HepG2 (cell line): ENCODE results near the gene URM1. TPM values are rescaled to one million over a fixed set of nuclear protein-coding genes. Genes with fewer than 3 reads are reported as not detected.
A peak's percentile ranks its signal among the peaks of the same experiment; 100 is the strongest.

Source experiments
- ATAC-seq: fragments of 200-7000 bp; cut with Tn5 transposase; 3 replicates; pipeline ENCODE4 v1.9.1; 2020; ENCODE audit warnings: mild to moderate bottlenecking, moderate library complexity
- Bru-seq: library from RNA; stranded (reverse); fragments of 400-500 nt; gene quantifications from one replicate; lab custom pipeline; 2021; lab: Mats Ljungman, UMichigan
- BruChase-seq, 2 experiments: library from RNA; stranded (reverse); fragments of 400-500 nt; gene quantifications; one replicate each; lab custom pipeline; 2021; lab: Mats Ljungman, UMichigan
- BruUV-seq: library from RNA; stranded (reverse); fragments of 400-500 nt; replicated peaks from 2 replicates; lab custom pipeline; 2021; lab: Mats Ljungman, UMichigan
- CTCF ChIA-PET: fragments of 300-600 bp; formaldehyde crosslinking; extraction: SDS; loops from one replicate; lab custom pipeline; 2021; ENCODE audit warnings: low total read pairs, inconsistent platforms, low intra/inter-chr PET ratio; lab: Yijun Ruan, JAX
- POLR2A ChIA-PET: fragments of 350-600 bp; sonication (Branson Sonifier 250); formaldehyde crosslinking; loops from one replicate; lab custom pipeline; 2020; ENCODE audit warnings: antibody characterized with exemption, inconsistent platforms; lab: Yijun Ruan, JAX
- DNase-seq: peaks from one replicate; pipeline ENCODE4 v3.0.0-alpha.2; 2015; ENCODE audit warnings: low spot score
- FAIRE-seq: peaks from 3 replicates; lab custom pipeline; 2011; peaks lifted over from hg19 to GRCh38; lab: Jason Lieb, UNC
- H2AFZ ChIP-seq: one replicate; pipeline ENCODE4 v1.6.1; 2011; ENCODE audit warnings: low read length, inconsistent platforms
- H3K27ac ChIP-seq: fragments of 300-600 bp; 3 replicates; pipeline ENCODE4 v1.8.0; 2011; ENCODE audit warnings: mixed run types, mild to moderate bottlenecking, mixed read lengths, low read length, inconsistent platforms; ENCODE audit not compliant: insufficient read depth; ENCODE audit errors: extremely low read length
- H3K27me3 ChIP-seq, 2 experiments: fragments of 200-600 bp in 1 of 2; 2 replicates in 1 of 2; 3 replicates in 1 of 2; pipeline versions ENCODE4 v1.6.0 to v1.8.0; 2011; ENCODE audit warnings: low read length in 2 of 2, mild to moderate bottlenecking in 2 of 2, moderate library complexity in 2 of 2, inconsistent platforms in 1 of 2; ENCODE audit not compliant: insufficient read depth in 2 of 2, control insufficient read depth in 1 of 2
- H3K36me3 ChIP-seq, 2 experiments: fragments of 200-600 bp in 1 of 2; replicated peaks in 1 of 2; 2 replicates in 1 of 2; 3 replicates in 1 of 2; pipeline versions ENCODE4 v1.5.1 to v1.8.0; 2011; ENCODE audit warnings: low read length in 2 of 2, inconsistent platforms in 1 of 2; ENCODE audit not compliant: insufficient read depth in 2 of 2, control insufficient read depth in 1 of 2
- H3K4me1 ChIP-seq: 2 replicates; pipeline ENCODE4 v1.5.1; 2012; ENCODE audit warnings: low read length, inconsistent platforms; ENCODE audit not compliant: insufficient read depth
- H3K4me2 ChIP-seq: 2 replicates; pipeline ENCODE4 v1.6.0; 2011; ENCODE audit warnings: low read depth, low read length, inconsistent platforms
- H3K4me3 ChIP-seq, 3 experiments: fragments of 200-600 bp in 1 of 3; sonication (generic), shearing (Covaris generic) in 1 of 3; replicated peaks in 1 of 3; 2 replicates each; pipeline ENCODE4 v1.5.1; 2011 to 2016; ENCODE audit warnings: low read length in 3 of 3, inconsistent platforms in 2 of 3, low read depth in 2 of 3, mild to moderate bottlenecking in 2 of 3, control low read depth in 1 of 3, mixed read lengths in 1 of 3; ENCODE audit not compliant: insufficient read depth in 1 of 3
- H3K79me2 ChIP-seq: one replicate; pipeline ENCODE4 v1.6.1; 2011; ENCODE audit warnings: low read length, inconsistent platforms; ENCODE audit not compliant: insufficient read depth
- H3K9ac ChIP-seq: 2 replicates; pipeline ENCODE4 v1.6.0; 2011; ENCODE audit warnings: mild to moderate bottlenecking, low read depth, low read length, inconsistent platforms; ENCODE audit not compliant: insufficient read depth
- H3K9me3 ChIP-seq: 2 replicates; pipeline ENCODE4 v1.5.1; 2012; ENCODE audit warnings: mild to moderate bottlenecking, low read length
- H4K20me1 ChIP-seq: 2 replicates; pipeline ENCODE4 v1.6.0; 2011; ENCODE audit warnings: inconsistent platforms, mild to moderate bottlenecking, low read length, moderate library complexity; ENCODE audit not compliant: insufficient read depth
- CAMTA2 ChIP-seq: sonication (generic); formaldehyde crosslinking; IDR thresholded peaks from 2 replicates; pipeline ENCODE4 v1.4.0; 2020; ENCODE audit warnings: mild to moderate bottlenecking, missing genetic modification reagents, borderline replicate concordance
- DZIP1 ChIP-seq: sonication (generic); formaldehyde crosslinking; IDR thresholded peaks from 2 replicates; pipeline ENCODE4 v1.5.0; 2020; ENCODE audit warnings: mild to moderate bottlenecking, missing genetic modification reagents
- ELF3 ChIP-seq: IDR thresholded peaks from 2 replicates; pipeline ENCODE4 v1.6.1; 2016; ENCODE audit warnings: missing genetic modification reagents, missing compliant biosample characterization
- FOSL1 ChIP-seq: sonication (generic); formaldehyde crosslinking; IDR thresholded peaks from 2 replicates; pipeline ENCODE4 v1.9.0; 2021; ENCODE audit warnings: missing genetic modification reagents, borderline replicate concordance
- FOXM1 ChIP-seq: sonication (generic); formaldehyde crosslinking; IDR thresholded peaks from 2 replicates; pipeline ENCODE4 v1.5.0; 2020; ENCODE audit warnings: missing genetic modification reagents
- GATAD2A ChIP-seq: IDR thresholded peaks from 2 replicates; pipeline ENCODE4 v1.6.1; 2016
- RAD51 ChIP-seq: fragments of 450-650 bp; IDR thresholded peaks from 2 replicates; pipeline ENCODE4 v1.6.1; 2016; ENCODE audit warnings: borderline replicate concordance
- ZBTB7B ChIP-seq: sonication (generic); formaldehyde crosslinking; IDR thresholded peaks from 2 replicates; pipeline ENCODE4 v1.4.0; 2020; ENCODE audit warnings: missing genetic modification reagents
- ZGPAT ChIP-seq: IDR thresholded peaks from 2 replicates; pipeline ENCODE4 v1.6.1; 2016; ENCODE audit warnings: mild to moderate bottlenecking
- ZNF33A ChIP-seq: sonication (generic); formaldehyde crosslinking; IDR thresholded peaks from 2 replicates; pipeline ENCODE4 v1.5.1; 2020; ENCODE audit warnings: missing genetic modification reagents, mild to moderate bottlenecking, moderate library complexity, borderline replicate concordance
- ZNF768 ChIP-seq: sonication (generic); formaldehyde crosslinking; IDR thresholded peaks from 2 replicates; pipeline ENCODE4 v1.4.0; 2020; ENCODE audit warnings: missing genetic modification reagents
- ZNF83 ChIP-seq: sonication (generic); formaldehyde crosslinking; IDR thresholded peaks from 2 replicates; pipeline ENCODE4 v1.4.0; 2020; ENCODE audit warnings: missing genetic modification reagents, mild to moderate bottlenecking, borderline replicate concordance
- WGBS: methylation state at CpG from one replicate; pipeline ENCODE4 v1.1.6; 2017; ENCODE audit warnings: low lambda C conversion rate; 5-methylcytosine and 5-hydroxymethylcytosine counted together
- in situ Hi-C: cut with HindIII; loops from 2 replicates; pipeline ENCODE4 v1.10.0; 2017; ENCODE audit warnings: low pct_unique_long_range_greater_than_20kb; ENCODE audit not compliant: extremely low pct_ligation_motif_present
- intact Hi-C: fragments of 100-400 bp; cut with micrococcal nuclease; formaldehyde crosslinking; loops from one replicate; pipeline ENCODE4 v1.10.0; 2022; ENCODE audit not compliant: unreplicated experiment
- long read RNA-seq, 2 experiments: library from RNA in 1 of 2; library from polyadenylated mRNA in 1 of 2; stranded (forward) in 1 of 2; unstranded in 1 of 2; transcript quantifications; one replicate each; pipeline ENCODE4 v2.0.0, GENCODE V29; 2019 to 2022
- polyA minus RNA-seq, 3 experiments: library from RNA; depleted of rRNA, polyadenylated mRNA; stranded (reverse); fragments of >200 nt; gene quantifications; 2 replicates each; pipeline ENCODE4 v1.2.3, GENCODE V29; 2011; ENCODE audit warnings: low replicate concordance in 1 of 3
- polyA plus RNA-seq, 8 experiments: library from polyadenylated mRNA; depleted of rRNA in 3 of 8; stranded (reverse) in 7 of 8; unstranded in 1 of 8; fragments of >200 nt; fragmentation: Illumina TruSeq in 4 of 8; extraction: Trizol in 4 of 8; gene quantifications; 2 replicates each; pipeline versions ENCODE4 v1.2.1 to v1.2.3, GENCODE V29; 2011 to 2016; ENCODE audit warnings: low read depth in 4 of 8, missing spikeins in 1 of 8, mixed read lengths in 1 of 8; ENCODE audit not compliant: insufficient read depth in 1 of 8
- total RNA-seq, 5 experiments: library from RNA; depleted of rRNA; stranded (reverse); fragments of >200 nt; fragmentation: Illumina TruSeq; extraction: Trizol; gene quantifications; 2 replicates each; pipeline ENCODE4 v1.2.3, GENCODE V29; 2016; ENCODE audit warnings: low read depth in 1 of 5

Gene URM1
- total RNA-seq (2016; rRNA removed; fragmentation: Illumina TruSeq; extraction: Trizol) (37.1 and 42.1 TPM in 2 replicates), polyA plus RNA-seq (2011; rRNA removed) (41.3 and 51.5 TPM in 2 replicates), polyA minus RNA-seq (2011; rRNA and poly(A)+ RNA removed; ENCODE audit: low replicate concordance) (55.9 and 116 TPM in 2 replicates), Bru-seq, nascent RNA (percentile 71 among the genes with signal in this experiment), BruChase-seq, experiment 1, labeled RNA remaining after a 6-hour chase (percentile 63 among the genes with signal in this experiment), BruChase-seq, experiment 2, labeled RNA remaining after a 2-hour chase (percentile 69 among the genes with signal in this experiment)
- total RNA-seq (2016; cell fraction: cytosol; rRNA removed; fragmentation: Illumina TruSeq; extraction: Trizol; ENCODE audit: low read depth): 7.2 and 8.5 TPM in 2 replicates
- 34.5 and 46.1 TPM in 2 replicates for total RNA-seq (2016; cell fraction: insoluble cytoplasmic fraction; rRNA removed; fragmentation: Illumina TruSeq; extraction: Trizol)
- total RNA-seq (2016; cell fraction: membrane; rRNA removed; fragmentation: Illumina TruSeq; extraction: Trizol): 23.0 and 25.4 TPM in 2 replicates
- total RNA-seq (2016; cell fraction: nucleus; rRNA removed; fragmentation: Illumina TruSeq; extraction: Trizol): 19.0 and 24.0 TPM in 2 replicates
- polyA plus RNA-seq (2011; cell fraction: cytosol; rRNA removed): 28.0 and 37.2 TPM in 2 replicates
- 80.9 and 98.9 TPM in 2 replicates for polyA plus RNA-seq (2011; cell fraction: nucleus; rRNA removed)
- 44.2 and 48.1 TPM in 2 replicates for polyA plus RNA-seq (2012)
- 12.6 and 15.0 TPM in 2 replicates for polyA plus RNA-seq (2016; cell fraction: cytosol; fragmentation: Illumina TruSeq; extraction: Trizol; ENCODE audit: low read depth)
- 55.0 and 56.0 TPM in 2 replicates for polyA plus RNA-seq (2016; cell fraction: insoluble cytoplasmic fraction; fragmentation: Illumina TruSeq; extraction: Trizol; ENCODE audit: low read depth)
- polyA plus RNA-seq (2016; cell fraction: membrane; fragmentation: Illumina TruSeq; extraction: Trizol; ENCODE audit: low read depth): 24.9 and 27.1 TPM in 2 replicates
- polyA plus RNA-seq (2016; cell fraction: nucleus; fragmentation: Illumina TruSeq; extraction: Trizol; ENCODE audit: insufficient read depth, low read depth): 49.6 and 53.8 TPM in 2 replicates
- polyA minus RNA-seq (2011; cell fraction: cytosol; rRNA and poly(A)+ RNA removed): 13.8 and 16.4 TPM in 2 replicates
- 11.3 and 16.7 TPM in 2 replicates for polyA minus RNA-seq (2011; cell fraction: nucleus; rRNA and poly(A)+ RNA removed)
- long read RNA-seq, experiment 1, transcript URM1-203 (5 exons, 2,650 nt): major isoform, 30 of 44 reads
- long read RNA-seq, experiment 1, partial matches to known transcripts: 1 of 44 reads
- long read RNA-seq, experiment 1, other reads (novel, unspliced or antisense): 8 of 44 reads
- long read RNA-seq, experiment 2, transcript URM1-203 (5 exons, 2,650 nt): major isoform, 35 of 152 reads
- long read RNA-seq, experiment 2, transcript URM1-205 (5 exons, 723 nt): minor isoform, 5 of 152 reads
- long read RNA-seq, experiment 2, partial matches to known transcripts: 48 of 152 reads
- long read RNA-seq, experiment 2, other reads (novel, unspliced or antisense): 63 of 152 reads

GRCh38 chr9:128370752-128371629, at the start of gene URM1:
URM1 (plus strand) TSS chr9:128371374; CDS start chr9:128371381, 7 bp downstream.
- intact Hi-C loops: loop anchor here (2.0 kb wide), 1 partner anchor 42 kb away; no protein-coding TSS in a partner anchor
- BruUV-seq: TSS peak; percentile 99
- TF ChIP-seq ZNF768 (CRISPR knock-in tag) (0 out of 2 replicates have a peak, but pooled peaks have one; percentile 12), FOXM1 (CRISPR knock-in tag) (no peak), FOSL1 (no peak), GATAD2A (CRISPR knock-in tag) (no peak), CAMTA2 (CRISPR knock-in tag) (no peak), DZIP1 (CRISPR knock-in tag) (peak; percentile 86; the same call in 1 of the 2 replicates), ZBTB7B (no peak), ZGPAT (CRISPR knock-in tag) (no peak; the same call in 1 of the 2 replicates), RAD51 (no peak), ZNF83 (no peak), ZNF33A (CRISPR knock-in tag) (no peak), ELF3 (CRISPR knock-in tag) (peak; percentile 61; the same call in 1 of the 2 replicates)

More at GRCh38 chr9:128370752-128371629, at the start of gene URM1:
- H3K27ac ChIP-seq: peak within 1 kb of the TSS; percentile 69
- H3K9me3 ChIP-seq: no peaks in the 10 kb centered on the region
- peak; percentile 95 for ATAC-seq
- peak; percentile 93 for DNase-seq
- peak; percentile 66 for FAIRE-seq
- H3K4me1 ChIP-seq: peaks cover 15% of the 10 kb centered on the region
- H3K9ac ChIP-seq: peak within 1 kb of the TSS; percentile 95
- H2AFZ ChIP-seq: no peak within 1 kb of the TSS
- ChIA-PET POLR2A (interaction anchor here (0.6 to 1.9 kb wide), 15 partner anchors 9 to 95 kb away, joined by 3 to 19 read pairs (median 4); partner anchors contain the start of genes CERCAM, GOLGA2, ODF2 and SLC27A4), CTCF (interaction anchor here (0.8 kb wide), 1 partner anchor 42 kb away, joined by 3 read pairs; no protein-coding TSS in a partner anchor)
- 1% methylated on average over 43 of the region's 55 CpGs for WGBS
- in situ Hi-C loops: no loop called here
- peak within 1 kb of the TSS; percentile 77 for H3K4me2 ChIP-seq
- peaks cover 1 to 13% of the 10 kb centered on the region in 2 experiments; a peak in 1 of 5 replicates for H3K36me3 ChIP-seq
- peaks cover 37% of the 10 kb centered on the region for H3K79me2 ChIP-seq
- peaks cover 1 to 3% of the 10 kb centered on the region in 2 experiments; a peak in 2 of 5 replicates for H3K27me3 ChIP-seq
- H4K20me1 ChIP-seq: no peaks in the 10 kb centered on the region
- H3K4me3 ChIP-seq: peak within 1 kb of the TSS; percentile 87 to 92 (median 92)
